CD4-positive, alpha-beta T cell treated with Interleukin-15 for 1 hour (primary cell): ENCODE data around the gene DOCK7.
"Not testable (repeated sequence)": the region's sequence is repeated elsewhere in the genome, so short reads cannot be mapped to it uniquely, and the experiment has no call there.

Source experiments
- DNase-seq: peaks from one replicate; pipeline ENCODE4 v3.0.0-alpha.2; 2020

The DOCK7 gene

GRCh38 chr1:62687903-62688686 is at the start of gene DOCK7:
TSS of gene DOCK7 (minus strand) at chr1:62688386. CDS start at chr1:62688264, 122 bp downstream.
- DNase-seq = peak; percentile 38

GRCh38 chr1:62735491-62736171 is 47.4 kb upstream of the DOCK7 start:
- no peak for DNase-seq

- DNase-seq = no peak
Measured at GRCh38 chr1:62732331-62732730, 44.1 kb upstream of the DOCK7 start.

GRCh38 chr1:62728963-62729362 is 40.8 kb upstream of the DOCK7 start:
- no peak for DNase-seq

- no peak for DNase-seq
Measured at GRCh38 chr1:62727656-62728407, 39.6 kb upstream of the DOCK7 start.

- DNase-seq = no peak
Measured at GRCh38 chr1:62726011-62726442, 37.8 kb upstream of the DOCK7 start.

- DNase-seq = no peak
Measured at GRCh38 chr1:62725255-62725654, 37.1 kb upstream of the DOCK7 start.

- DNase-seq = no peak
Measured at GRCh38 chr1:62724430-62724829, 36.2 kb upstream of the DOCK7 start.

GRCh38 chr1:62723883-62724282 is 35.7 kb upstream of the DOCK7 start:
- DNase-seq = no peak

- DNase-seq = no peak
Measured at GRCh38 chr1:62722796-62723195, 34.6 kb upstream of the DOCK7 start.

- no peak for DNase-seq
Measured at GRCh38 chr1:62720946-62721554, 32.9 kb upstream of the DOCK7 start.

- not testable (repeated sequence) for DNase-seq
Measured at GRCh38 chr1:62718400-62718799, 30.2 kb upstream of the DOCK7 start.

- DNase-seq = no peak
Measured at GRCh38 chr1:62717483-62717882, 29.3 kb upstream of the DOCK7 start.

- no peak for DNase-seq
Measured at GRCh38 chr1:62716397-62716796, 28.2 kb upstream of the DOCK7 start.

- no peak for DNase-seq
Measured at GRCh38 chr1:62712336-62713243, 24.4 kb upstream of the DOCK7 start.

- DNase-seq = no peak
Measured at GRCh38 chr1:62707744-62708120, 19.5 kb upstream of the DOCK7 start.

GRCh38 chr1:62706985-62707743 is 19.0 kb upstream of the DOCK7 start:
- DNase-seq = no peak

GRCh38 chr1:62698161-62698560 is 10.0 kb upstream of the DOCK7 start:
- DNase-seq = not testable (repeated sequence)

GRCh38 chr1:62694479-62694878 is 6.3 kb upstream of the DOCK7 start:
- DNase-seq = not testable (repeated sequence)

- no peak for DNase-seq
Measured at GRCh38 chr1:62693123-62693522, 4.9 kb upstream of the DOCK7 start.
